ENCODE measurements around the gene HIP1. TPM values are rescaled to one million over a fixed set of nuclear protein-coding genes. Genes with fewer than 3 reads are reported as not detected.
A peak's percentile ranks its signal among the peaks of the same experiment; 100 is the strongest.
"Not testable (repeated sequence)": the region's sequence is repeated elsewhere in the genome, so short reads cannot be mapped to it uniquely, and the experiment has no call there.

The HIP1 gene
- total RNA-seq, result 24.2 and 25.7 TPM in 2 replicates

GRCh38 chr7:75738604-75738974 is at the start of gene HIP1:
Gene HIP1 (minus strand): TSS chr7:75738941. CDS start chr7:75738920, 21 bp downstream.
- DNase-seq (ENCODE audit: insufficient read length, low spot score, missing footprints), result no peak
- H4K20me1 ChIP-seq (ENCODE audit: insufficient read depth, low read length), result no peaks in the 10 kb centered on the region
- H3K79me2 ChIP-seq (ENCODE audit: insufficient read depth, low read length), result peaks cover 21% of the 10 kb centered on the region
- no peaks in the 10 kb centered on the region for H3K36me3 ChIP-seq (ENCODE audit: insufficient read depth, low read length)
- TF ChIP-seq, protein P1, sequence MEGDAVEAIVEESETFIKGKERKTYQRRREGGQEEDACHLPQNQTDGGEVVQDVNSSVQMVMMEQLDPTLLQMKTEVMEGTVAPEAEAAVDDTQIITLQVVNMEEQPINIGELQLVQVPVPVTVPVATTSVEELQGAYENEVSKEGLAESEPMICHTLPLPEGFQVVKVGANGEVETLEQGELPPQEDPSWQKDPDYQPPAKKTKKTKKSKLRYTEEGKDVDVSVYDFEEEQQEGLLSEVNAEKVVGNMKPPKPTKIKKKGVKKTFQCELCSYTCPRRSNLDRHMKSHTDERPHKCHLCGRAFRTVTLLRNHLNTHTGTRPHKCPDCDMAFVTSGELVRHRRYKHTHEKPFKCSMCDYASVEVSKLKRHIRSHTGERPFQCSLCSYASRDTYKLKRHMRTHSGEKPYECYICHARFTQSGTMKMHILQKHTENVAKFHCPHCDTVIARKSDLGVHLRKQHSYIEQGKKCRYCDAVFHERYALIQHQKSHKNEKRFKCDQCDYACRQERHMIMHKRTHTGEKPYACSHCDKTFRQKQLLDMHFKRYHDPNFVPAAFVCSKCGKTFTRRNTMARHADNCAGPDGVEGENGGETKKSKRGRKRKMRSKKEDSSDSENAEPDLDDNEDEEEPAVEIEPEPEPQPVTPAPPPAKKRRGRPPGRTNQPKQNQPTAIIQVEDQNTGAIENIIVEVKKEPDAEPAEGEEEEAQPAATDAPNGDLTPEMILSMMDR (IDR thresholded peaks at IDR 0.05; ENCODE audit: extremely low read depth, low read depth, low read length), result no peak
- peak within 1 kb of the TSS; percentile 65 for H3K27ac ChIP-seq (ENCODE audit: low read depth, low read length)
- H3K4me1 ChIP-seq (ENCODE audit: insufficient read depth, low read length), result peaks cover 20% of the 10 kb centered on the region
- no peaks in the 10 kb centered on the region for H3K9me3 ChIP-seq (ENCODE audit: low read depth, low read length)
- H3K27me3 ChIP-seq (ENCODE audit: insufficient read depth, low read length), result no peaks in the 10 kb centered on the region
- peak within 1 kb of the TSS; percentile 94 for H2AFZ ChIP-seq (ENCODE audit: low read length)
- peak within 1 kb of the TSS; percentile 98 for H3K4me3 ChIP-seq (ENCODE audit: insufficient read depth, low read length)
- H3K4me2 ChIP-seq (ENCODE audit: insufficient read depth, low read length), result peak within 1 kb of the TSS; percentile 94

- H3K4me1 ChIP-seq (ENCODE audit: insufficient read depth, low read length); H3K79me2 ChIP-seq (ENCODE audit: insufficient read depth, low read length); H3K9me3 ChIP-seq (ENCODE audit: low read depth, low read length); H2AFZ ChIP-seq (ENCODE audit: low read length); H3K27ac ChIP-seq (ENCODE audit: low read depth, low read length); H3K4me3 ChIP-seq (ENCODE audit: insufficient read depth, low read length); H3K27me3 ChIP-seq (ENCODE audit: insufficient read depth, low read length); H3K4me2 ChIP-seq (ENCODE audit: insufficient read depth, low read length); DNase-seq (ENCODE audit: insufficient read length, low spot score, missing footprints); H4K20me1 ChIP-seq (ENCODE audit: insufficient read depth, low read length); H3K36me3 ChIP-seq (ENCODE audit: insufficient read depth, low read length): not testable (repeated sequence)
These were observed 49.6 kb upstream of the HIP1 start for GRCh38 chr7:75788154-75788847.

GRCh38 chr7:75783058-75783457 is 44.3 kb upstream of the HIP1 start:
- not testable (repeated sequence) for H3K79me2 ChIP-seq (ENCODE audit: insufficient read depth, low read length); H3K4me1 ChIP-seq (ENCODE audit: insufficient read depth, low read length); DNase-seq (ENCODE audit: insufficient read length, low spot score, missing footprints); H3K27me3 ChIP-seq (ENCODE audit: insufficient read depth, low read length); H3K9me3 ChIP-seq (ENCODE audit: low read depth, low read length); H2AFZ ChIP-seq (ENCODE audit: low read length); H3K27ac ChIP-seq (ENCODE audit: low read depth, low read length); H3K4me2 ChIP-seq (ENCODE audit: insufficient read depth, low read length); H3K4me3 ChIP-seq (ENCODE audit: insufficient read depth, low read length); H3K36me3 ChIP-seq (ENCODE audit: insufficient read depth, low read length); H4K20me1 ChIP-seq (ENCODE audit: insufficient read depth, low read length)

- not testable (repeated sequence) for H3K36me3 ChIP-seq (ENCODE audit: insufficient read depth, low read length); H3K4me3 ChIP-seq (ENCODE audit: insufficient read depth, low read length); H3K27ac ChIP-seq (ENCODE audit: low read depth, low read length); H3K4me2 ChIP-seq (ENCODE audit: insufficient read depth, low read length); H3K4me1 ChIP-seq (ENCODE audit: insufficient read depth, low read length); H2AFZ ChIP-seq (ENCODE audit: low read length); H3K79me2 ChIP-seq (ENCODE audit: insufficient read depth, low read length); DNase-seq (ENCODE audit: insufficient read length, low spot score, missing footprints); H3K9me3 ChIP-seq (ENCODE audit: low read depth, low read length); H3K27me3 ChIP-seq (ENCODE audit: insufficient read depth, low read length); H4K20me1 ChIP-seq (ENCODE audit: insufficient read depth, low read length)
These were observed 42.0 kb upstream of the HIP1 start for GRCh38 chr7:75780647-75781273.

GRCh38 chr7:75779516-75779915 is 40.8 kb upstream of the HIP1 start:
- not testable (repeated sequence) for H3K36me3 ChIP-seq (ENCODE audit: insufficient read depth, low read length); H3K4me1 ChIP-seq (ENCODE audit: insufficient read depth, low read length); H3K27me3 ChIP-seq (ENCODE audit: insufficient read depth, low read length); H3K9me3 ChIP-seq (ENCODE audit: low read depth, low read length); H3K79me2 ChIP-seq (ENCODE audit: insufficient read depth, low read length); H4K20me1 ChIP-seq (ENCODE audit: insufficient read depth, low read length); H2AFZ ChIP-seq (ENCODE audit: low read length); DNase-seq (ENCODE audit: insufficient read length, low spot score, missing footprints); H3K4me3 ChIP-seq (ENCODE audit: insufficient read depth, low read length)
- Histone ChIP-seq H3K4me2 (ENCODE audit: insufficient read depth, low read length) (peak overlapping the region; percentile 39), H3K27ac (ENCODE audit: low read depth, low read length) (peak overlapping the region; percentile 17)

DNA sequence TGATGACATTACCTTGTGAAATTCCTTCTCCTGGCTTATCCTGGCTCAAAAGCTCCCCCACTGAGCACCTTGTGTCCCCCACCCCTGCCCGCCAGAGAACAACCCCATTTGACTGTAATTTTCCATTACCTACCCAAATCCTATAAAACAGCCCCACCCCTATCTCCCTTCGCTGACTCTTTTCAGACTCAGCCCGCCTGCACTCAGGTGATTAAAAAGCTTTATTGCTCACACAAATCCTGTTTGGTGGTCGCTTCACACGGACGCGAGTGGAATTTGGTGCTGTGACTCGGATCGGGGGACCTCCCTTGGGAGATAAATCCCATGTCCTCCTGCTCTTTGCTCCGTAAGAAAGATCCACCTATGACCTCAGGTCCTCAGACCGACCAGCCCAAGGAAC is 40.3 kb upstream of the HIP1 start:
- not testable (repeated sequence) for DNase-seq (ENCODE audit: insufficient read length, low spot score, missing footprints); H4K20me1 ChIP-seq (ENCODE audit: insufficient read depth, low read length); H3K9me3 ChIP-seq (ENCODE audit: low read depth, low read length); H3K4me3 ChIP-seq (ENCODE audit: insufficient read depth, low read length); H2AFZ ChIP-seq (ENCODE audit: low read length); H3K27me3 ChIP-seq (ENCODE audit: insufficient read depth, low read length); H3K4me1 ChIP-seq (ENCODE audit: insufficient read depth, low read length); H3K36me3 ChIP-seq (ENCODE audit: insufficient read depth, low read length); H3K79me2 ChIP-seq (ENCODE audit: insufficient read depth, low read length)
- peak overlapping the region; percentile 39 for H3K4me2 ChIP-seq (ENCODE audit: insufficient read depth, low read length)
- peak overlapping the region; percentile 17 for H3K27ac ChIP-seq (ENCODE audit: low read depth, low read length)

Data from osteoblast (primary cell).